ENCODE measurements around the gene IL37.

DNA sequence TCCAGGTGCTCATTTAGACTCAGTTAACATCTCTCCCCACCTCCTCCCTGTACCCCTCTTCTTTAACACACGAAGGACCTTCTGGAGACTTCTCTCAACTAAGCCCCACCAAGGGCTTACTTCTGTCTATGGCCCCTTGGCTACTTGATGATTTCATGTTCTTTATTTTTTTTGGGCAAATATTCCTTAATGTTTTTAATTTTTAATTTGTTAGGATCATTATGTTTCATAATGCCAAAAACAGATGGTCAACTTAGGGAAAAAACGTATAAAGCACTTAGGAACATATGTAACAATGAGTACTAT, 25.9 kb downstream of the IL37 start:
- TF ChIP-seq ZNF565 (CRISPR knock-in tag; conservative IDR thresholded peaks at IDR 0.05; ENCODE audit: low read depth) (no peak), BACH2 (CRISPR knock-in tag; IDR thresholded peaks at IDR 0.05; ENCODE audit: borderline replicate concordance) (no peak), TCF4 (CRISPR knock-in tag; IDR thresholded peaks at IDR 0.05; ENCODE audit: borderline replicate concordance) (no peak), OSR1 (CRISPR knock-in tag; IDR thresholded peaks at IDR 0.05) (no peak), ZC3H10 (CRISPR knock-in tag; IDR thresholded peaks at IDR 0.05) (no peak), ZFP3 (CRISPR knock-in tag; IDR thresholded peaks at IDR 0.05) (no peak), ISL1 (CRISPR knock-in tag; IDR thresholded peaks at IDR 0.05) (no peak)
- TF ChIP-seq, protein P1, sequence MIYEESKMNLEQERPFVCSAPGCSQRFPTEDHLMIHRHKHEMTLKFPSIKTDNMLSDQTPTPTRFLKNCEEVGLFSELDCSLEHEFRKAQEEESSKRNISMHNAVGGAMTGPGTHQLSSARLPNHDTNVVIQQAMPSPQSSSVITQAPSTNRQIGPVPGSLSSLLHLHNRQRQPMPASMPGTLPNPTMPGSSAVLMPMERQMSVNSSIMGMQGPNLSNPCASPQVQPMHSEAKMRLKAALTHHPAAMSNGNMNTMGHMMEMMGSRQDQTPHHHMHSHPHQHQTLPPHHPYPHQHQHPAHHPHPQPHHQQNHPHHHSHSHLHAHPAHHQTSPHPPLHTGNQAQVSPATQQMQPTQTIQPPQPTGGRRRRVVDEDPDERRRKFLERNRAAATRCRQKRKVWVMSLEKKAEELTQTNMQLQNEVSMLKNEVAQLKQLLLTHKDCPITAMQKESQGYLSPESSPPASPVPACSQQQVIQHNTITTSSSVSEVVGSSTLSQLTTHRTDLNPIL (CRISPR knock-in tag; IDR thresholded peaks at IDR 0.05; ENCODE audit: low read depth) = no peak

Measured in SK-N-SH treated with all-trans-retinoic acid at 6 μM for 48 hours (cell line).